ENCODE results near the gene OSMR.

OSMR gene

DNA sequence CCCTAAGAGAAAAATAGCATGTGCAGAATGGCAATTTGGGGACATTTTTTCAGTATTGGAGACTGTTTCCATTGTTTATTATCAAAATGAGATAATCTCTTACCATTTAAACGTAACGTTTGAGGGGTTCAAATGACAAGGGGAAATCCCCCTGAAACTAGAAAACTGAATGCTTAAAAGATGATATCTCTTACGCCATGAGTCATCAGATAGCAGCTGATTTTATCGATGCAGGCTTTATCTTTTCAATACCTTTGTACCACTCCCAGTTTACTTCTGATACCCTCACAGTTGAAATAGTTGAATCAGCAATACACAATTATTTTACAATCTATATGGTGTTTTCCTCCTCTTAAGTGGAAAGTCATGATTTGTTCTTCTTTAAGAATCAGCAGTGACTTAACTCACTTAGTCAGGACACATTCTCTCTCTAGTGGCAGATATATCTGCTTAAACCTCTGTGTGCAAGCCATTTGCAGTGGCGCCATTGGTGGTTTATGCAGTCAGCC lies 29.2 kb downstream of the OSMR start:
- no peak for DNase-seq

DNA sequence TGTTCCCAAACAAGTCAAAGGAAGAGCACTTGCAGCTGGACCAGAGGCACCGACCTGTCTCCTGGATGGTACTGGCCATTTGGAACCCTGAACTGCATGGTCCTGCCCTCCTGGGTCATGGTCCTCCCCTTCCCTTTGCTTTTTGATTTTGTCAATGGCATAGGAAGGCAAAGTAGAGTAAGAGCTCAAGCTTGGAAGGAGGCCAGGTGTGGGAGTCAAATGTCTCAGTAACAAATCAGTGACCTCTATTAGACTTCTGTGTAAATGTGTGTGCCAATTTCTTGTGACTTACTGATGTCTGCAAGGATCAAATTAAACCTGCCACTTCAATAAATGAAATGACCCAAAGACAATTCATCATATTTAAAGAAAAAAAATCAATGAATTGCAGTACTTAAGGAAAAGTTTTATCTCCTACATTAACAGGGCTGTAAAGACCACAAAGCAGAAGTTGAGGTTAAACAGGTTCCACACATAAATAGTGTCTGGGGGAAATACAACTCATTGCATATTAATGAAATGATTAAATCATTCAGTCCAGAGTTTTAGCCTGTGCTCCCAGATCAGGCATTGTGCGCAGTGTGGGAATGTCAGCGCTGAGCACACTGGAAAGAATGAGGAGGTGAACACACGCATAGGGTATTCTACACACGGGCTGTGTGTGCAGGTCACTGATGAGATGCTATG lies 32.7 kb downstream of the OSMR start:
- DNase-seq, result no peak

GRCh38 chr5:38879078-38879460 lies 33.3 kb downstream of the OSMR start:
- DNase-seq, result no peak

DNA sequence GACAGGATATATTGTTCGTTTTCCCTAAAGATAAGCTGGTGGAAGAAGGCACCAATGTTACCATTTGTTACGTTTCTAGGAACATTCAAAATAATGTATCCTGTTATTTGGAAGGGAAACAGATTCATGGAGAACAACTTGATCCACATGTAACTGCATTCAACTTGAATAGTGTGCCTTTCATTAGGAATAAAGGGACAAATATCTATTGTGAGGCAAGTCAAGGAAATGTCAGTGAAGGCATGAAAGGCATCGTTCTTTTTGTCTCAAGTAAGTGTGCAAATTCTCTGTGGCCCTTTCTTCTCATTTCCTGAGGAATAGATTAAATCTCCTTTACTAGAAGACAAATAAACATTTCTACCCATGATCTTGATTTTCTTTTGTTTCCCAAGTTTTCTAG lies 38.0 kb downstream of the OSMR start:
- no peak for DNase-seq

DNA sequence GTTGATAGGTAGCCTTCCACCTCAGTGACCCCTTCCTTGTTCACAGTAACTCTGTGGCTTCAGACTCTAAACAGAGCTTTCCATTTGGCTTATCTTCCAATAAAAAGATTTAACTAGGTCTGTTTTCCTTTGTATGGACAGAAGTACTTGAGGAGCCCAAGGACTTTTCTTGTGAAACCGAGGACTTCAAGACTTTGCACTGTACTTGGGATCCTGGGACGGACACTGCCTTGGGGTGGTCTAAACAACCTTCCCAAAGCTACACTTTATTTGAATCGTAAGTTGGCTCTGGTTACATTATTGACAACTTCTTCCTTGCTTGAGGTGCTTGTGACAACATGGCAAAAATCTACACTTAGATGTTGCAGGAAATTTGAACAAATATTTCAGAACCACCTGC lies 39.4 kb downstream of the OSMR start:
- DNase-seq, result no peak

- no peak for DNase-seq
Observed at GRCh38 chr5:38888041-38888440, 42.2 kb downstream of the OSMR start.

- DNase-seq, result no peak
Observed at GRCh38 chr5:38889424-38889823, 43.6 kb downstream of the OSMR start.

DNA sequence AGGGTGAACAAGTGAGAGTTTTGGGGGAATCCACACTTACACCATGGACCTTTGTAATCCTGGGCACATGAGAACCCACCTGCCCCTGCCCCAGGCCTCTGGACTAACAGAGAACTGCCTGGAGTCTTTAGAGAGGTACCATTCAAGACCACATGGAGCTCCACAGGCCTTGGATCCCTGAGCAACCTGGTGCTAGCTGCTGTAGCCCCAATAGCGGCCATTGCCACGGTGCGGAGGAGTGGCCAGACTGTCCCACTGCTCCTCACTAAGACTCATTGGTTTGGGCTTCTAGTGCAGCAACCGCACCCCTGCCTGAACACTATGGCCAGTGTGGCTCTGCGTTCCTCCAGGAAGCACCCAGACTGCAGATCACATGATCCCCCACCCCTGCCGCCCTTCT lies 45.8 kb downstream of the OSMR start:
- DNase-seq, result no peak

DNA sequence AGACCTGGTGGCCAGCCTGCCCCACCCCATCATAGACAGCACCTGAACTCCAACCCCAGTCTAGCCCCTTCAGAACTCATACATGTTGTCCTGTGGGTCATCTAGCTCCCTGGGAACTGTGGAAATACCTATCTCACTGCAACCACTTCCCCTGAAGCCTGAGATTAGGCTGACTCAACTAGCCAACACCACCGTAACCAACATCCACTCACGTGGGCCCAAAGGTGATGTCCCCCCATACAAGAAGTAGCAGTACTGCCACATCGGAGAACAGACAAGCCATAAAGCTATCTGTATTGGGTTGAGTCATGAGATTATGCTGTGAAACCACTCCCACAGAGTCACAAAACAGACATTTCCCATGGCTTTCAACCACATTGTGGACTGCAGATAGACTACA lies 46.6 kb downstream of the OSMR start:
- DNase-seq, result no peak

- DNase-seq, result no peak
Observed at GRCh38 chr5:38896760-38897159, 50.9 kb downstream of the OSMR start.

GRCh38 chr5:38899936-38900335 lies 54.1 kb downstream of the OSMR start:
- DNase-seq, result no peak

GRCh38 chr5:38905516-38905915 lies 59.7 kb downstream of the OSMR start:
- no peak for DNase-seq

DNA sequence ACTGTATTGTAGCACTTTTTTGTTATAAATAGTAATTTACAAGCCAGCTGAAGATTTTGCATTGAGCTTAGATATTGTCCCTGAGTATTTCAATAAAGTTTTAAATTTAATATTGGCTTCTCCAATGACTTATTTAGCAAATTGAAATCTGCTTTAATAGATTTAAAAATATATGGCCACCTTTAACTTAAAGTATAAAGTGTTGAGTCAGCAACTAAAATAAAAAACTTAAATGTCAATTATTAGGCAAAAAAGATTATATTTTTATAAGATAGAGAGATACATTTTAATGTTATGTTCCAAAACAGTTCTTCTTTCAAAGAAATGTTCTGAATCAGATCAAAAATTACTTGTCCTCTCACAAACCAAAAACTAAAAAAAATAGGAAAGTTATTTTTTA lies 60.7 kb downstream of the OSMR start:
- no peak for DNase-seq

GRCh38 chr5:38911933-38912332 lies 66.1 kb downstream of the OSMR start:
- DNase-seq, result no peak

DNA sequence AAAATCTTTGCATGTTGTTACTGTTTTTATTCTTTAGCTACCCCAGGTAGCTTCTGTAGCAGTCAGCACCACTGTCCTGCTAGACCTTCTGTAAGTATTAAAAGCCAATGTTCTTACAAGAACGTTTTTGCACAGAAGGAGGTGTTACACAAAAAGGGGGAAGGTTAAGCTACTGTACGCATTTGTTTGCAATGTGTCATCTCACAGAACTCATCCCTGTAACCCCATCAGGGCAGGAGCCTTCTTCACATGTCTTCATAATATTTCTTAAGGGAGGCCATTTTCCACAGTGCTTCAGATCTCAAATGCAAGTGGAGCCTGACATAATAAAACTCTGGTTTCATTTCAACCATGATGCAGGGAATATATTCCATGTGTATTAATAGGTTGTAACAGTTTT lies 67.9 kb downstream of the OSMR start:
- no peak for DNase-seq

DNA sequence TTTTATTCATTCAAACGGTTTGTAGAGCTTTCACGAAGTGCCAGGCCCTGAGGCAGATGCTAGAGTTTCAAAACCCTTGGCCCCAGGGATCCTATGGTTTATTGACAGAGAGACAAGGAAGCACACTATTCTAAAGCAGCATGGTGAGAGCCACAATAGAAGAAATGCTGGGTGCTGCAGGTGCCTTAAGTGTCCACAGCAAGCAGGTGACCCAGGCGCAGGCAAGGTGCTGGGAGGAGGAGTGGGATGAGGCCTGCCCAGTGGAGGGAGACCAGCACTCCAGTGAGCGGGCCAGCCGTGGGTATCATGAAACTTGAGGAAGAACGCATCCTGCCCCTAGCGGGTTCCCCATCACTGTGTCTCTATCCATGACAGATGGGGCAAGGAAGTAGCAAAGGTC lies 71.0 kb downstream of the OSMR start:
- no peak for DNase-seq

GRCh38 chr5:38921174-38921573 lies 75.4 kb downstream of the OSMR start:
- no peak for DNase-seq

DNA sequence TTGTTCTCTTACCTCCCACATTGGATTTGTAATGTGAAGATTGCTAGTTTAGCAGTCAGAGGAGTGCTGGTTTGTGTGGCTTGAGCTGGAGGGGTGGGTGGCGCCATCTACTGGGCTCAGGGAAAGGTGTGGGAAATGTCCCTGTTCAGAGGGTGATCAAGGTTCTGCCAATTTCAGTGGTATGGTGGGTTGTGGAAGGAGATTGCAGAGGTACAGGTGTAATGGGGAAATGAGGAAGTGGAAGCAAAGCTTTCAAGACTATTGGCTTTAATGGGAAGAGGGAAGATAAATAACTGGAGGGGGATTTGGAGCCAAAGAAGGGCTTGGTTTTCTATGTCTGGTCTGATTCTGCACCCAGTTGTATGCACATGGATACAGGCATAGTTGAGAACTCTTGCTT lies 76.4 kb downstream of the OSMR start:
- peak; percentile 58 for DNase-seq

GRCh38 chr5:38923661-38924451 lies 78.0 kb downstream of the OSMR start:
- DNase-seq, result no peak

GRCh38 chr5:38925154-38925925 lies 79.5 kb downstream of the OSMR start:
- no peak for DNase-seq

DNA sequence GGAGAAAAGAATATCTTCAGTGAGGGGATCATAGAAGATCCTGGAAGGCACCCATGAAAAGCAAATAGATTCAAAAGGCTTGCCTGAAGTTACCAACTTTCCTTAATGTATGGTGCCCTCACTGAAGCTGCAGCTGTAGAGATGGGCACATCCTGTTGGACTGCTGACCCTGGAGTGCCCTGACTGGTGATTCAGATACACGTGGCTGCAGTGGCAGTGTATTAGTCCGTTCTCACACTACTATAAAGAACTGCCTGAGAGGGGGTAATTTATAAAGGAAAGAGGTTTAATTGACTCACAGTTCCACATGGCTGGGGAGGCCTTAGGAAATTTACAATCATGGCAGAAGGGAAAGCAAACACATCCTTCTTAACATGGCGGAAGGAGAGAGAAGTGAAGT lies 80.3 kb downstream of the OSMR start:
- no peak for DNase-seq

- no peak for DNase-seq
Observed at GRCh38 chr5:38927470-38927869, 81.7 kb downstream of the OSMR start.

- no peak for DNase-seq
Observed at GRCh38 chr5:38929838-38930237, 84.0 kb downstream of the OSMR start.

- DNase-seq, result peak; percentile 6
Observed at GRCh38 chr5:38931731-38932130, 85.9 kb downstream of the OSMR start.
